ENCODE results near the gene ALDH1L2. TPM values are rescaled to one million over a fixed set of nuclear protein-coding genes. Genes with fewer than 3 reads are reported as not detected.

ALDH1L2 gene
- total RNA-seq, 1 experiment from 2014 or later, result 1.9 TPM

- DNase-seq, result no peak
- Histone ChIP-seq H3K79me2 (ENCODE audit: insufficient read depth, low read length) (no peaks in the 10 kb centered on the region), H3K9ac (ENCODE audit: extremely low read depth, insufficient read length, low read length) (no peak overlapping the region), H2BK120ac (ENCODE audit: low read depth, low read length, poor library complexity, severe bottlenecking) (no peak overlapping the region), H2BK20ac (ENCODE audit: low read depth, low read length, poor library complexity, severe bottlenecking) (no peak overlapping the region), H3K14ac (ENCODE audit: insufficient read depth, low read length) (no peak overlapping the region), H4K8ac (replicated peaks; ENCODE audit: insufficient read length, low read depth, low read length) (no peak overlapping the region), H3K27ac (ENCODE audit: insufficient read length, low read depth, low read length) (no peak overlapping the region), H3K9me3 (ENCODE audit: control insufficient read depth, low read depth, low read length) (no peaks in the 10 kb centered on the region), H3K23me2 (ENCODE audit: insufficient read length, low read depth, low read length, poor library complexity, severe bottlenecking) (no peaks in the 10 kb centered on the region), H4K20me1 (ENCODE audit: control insufficient read depth, insufficient read depth, insufficient read length) (no peaks in the 10 kb centered on the region), H3K79me1 (ENCODE audit: insufficient read depth, low read depth, low read length, poor library complexity, severe bottlenecking) (no peaks in the 10 kb centered on the region), H3K23ac (ENCODE audit: insufficient read length, low read depth, low read length) (no peak overlapping the region), H2AFZ (ENCODE audit: low read length) (no peak overlapping the region), H4K91ac (ENCODE audit: insufficient read length, low read depth, low read length) (no peak overlapping the region), H3K27me3 (ENCODE audit: insufficient read depth, low read length) (no peaks in the 10 kb centered on the region), H3T11ph (ENCODE audit: low read length) (no peak overlapping the region), H2BK5ac (ENCODE audit: insufficient read length, low read length) (no peak overlapping the region), H2AK5ac (ENCODE audit: insufficient read length, low read length) (no peak overlapping the region), H3K4me2 (ENCODE audit: insufficient read depth, insufficient read length, low read length) (no peak overlapping the region), H3K4me1 (ENCODE audit: insufficient read depth, low read length) (no peaks in the 10 kb centered on the region), H3K56ac (ENCODE audit: insufficient read length, low read depth, low read length) (no peak overlapping the region), H3K4ac (ENCODE audit: low read depth, low read length) (no peak overlapping the region), H3K18ac (ENCODE audit: insufficient read length, low read depth, low read length) (no peak overlapping the region), H2BK12ac (ENCODE audit: insufficient read length, low read depth, low read length) (no peak overlapping the region), H4K5ac (ENCODE audit: insufficient read length, low read depth, low read length) (no peak overlapping the region), H2BK15ac (ENCODE audit: low read depth, low read length) (no peak overlapping the region)
- Mint-ChIP-seq H3K27ac (peak overlapping the region in 1 of 3 experiments; percentile 23; a peak in 2 of 7 replicates), H3K4me1 (peaks cover 6 to 12% of the 10 kb centered on the region in 2 experiments; a peak in 2 of 4 replicates), H3K36me3 (ENCODE audit: insufficient read depth in 1 of 3, low read depth in 3 of 3) (peaks cover 0 to 7% (median 0%) of the 10 kb centered on the region in 3 experiments; a peak in 4 of 7 replicates), H3K27me3 (ENCODE audit: low read depth) (no peaks in the 10 kb centered on the region), H3K9me3 (no peaks in the 10 kb centered on the region), H3K4me3 (no peak overlapping the region)
- no CpG with 5 or more reads among the region's 7 CpGs for whole genome bisulfite sequencing (ENCODE audit: extremely low coverage, insufficient read length, low lambda C conversion rate)
- TF ChIP-seq, protein P1, sequence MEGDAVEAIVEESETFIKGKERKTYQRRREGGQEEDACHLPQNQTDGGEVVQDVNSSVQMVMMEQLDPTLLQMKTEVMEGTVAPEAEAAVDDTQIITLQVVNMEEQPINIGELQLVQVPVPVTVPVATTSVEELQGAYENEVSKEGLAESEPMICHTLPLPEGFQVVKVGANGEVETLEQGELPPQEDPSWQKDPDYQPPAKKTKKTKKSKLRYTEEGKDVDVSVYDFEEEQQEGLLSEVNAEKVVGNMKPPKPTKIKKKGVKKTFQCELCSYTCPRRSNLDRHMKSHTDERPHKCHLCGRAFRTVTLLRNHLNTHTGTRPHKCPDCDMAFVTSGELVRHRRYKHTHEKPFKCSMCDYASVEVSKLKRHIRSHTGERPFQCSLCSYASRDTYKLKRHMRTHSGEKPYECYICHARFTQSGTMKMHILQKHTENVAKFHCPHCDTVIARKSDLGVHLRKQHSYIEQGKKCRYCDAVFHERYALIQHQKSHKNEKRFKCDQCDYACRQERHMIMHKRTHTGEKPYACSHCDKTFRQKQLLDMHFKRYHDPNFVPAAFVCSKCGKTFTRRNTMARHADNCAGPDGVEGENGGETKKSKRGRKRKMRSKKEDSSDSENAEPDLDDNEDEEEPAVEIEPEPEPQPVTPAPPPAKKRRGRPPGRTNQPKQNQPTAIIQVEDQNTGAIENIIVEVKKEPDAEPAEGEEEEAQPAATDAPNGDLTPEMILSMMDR (conservative IDR thresholded peaks at IDR 0.05), result no peak
Observed at GRCh38 chr12:105064564-105065178, 19.6 kb downstream of the ALDH1L2 start.

Measured in H9 (cell line).